ENCODE data around the gene ITIH2. TPM values are rescaled to one million over a fixed set of nuclear protein-coding genes. Genes with fewer than 3 reads are reported as not detected.

Gene ITIH2
- total and polyA plus RNA-seq, 2 of the 8 experiments (the other 6 are each of a cell fraction or from before 2014, with no cell fraction given) = not detected

DNA sequence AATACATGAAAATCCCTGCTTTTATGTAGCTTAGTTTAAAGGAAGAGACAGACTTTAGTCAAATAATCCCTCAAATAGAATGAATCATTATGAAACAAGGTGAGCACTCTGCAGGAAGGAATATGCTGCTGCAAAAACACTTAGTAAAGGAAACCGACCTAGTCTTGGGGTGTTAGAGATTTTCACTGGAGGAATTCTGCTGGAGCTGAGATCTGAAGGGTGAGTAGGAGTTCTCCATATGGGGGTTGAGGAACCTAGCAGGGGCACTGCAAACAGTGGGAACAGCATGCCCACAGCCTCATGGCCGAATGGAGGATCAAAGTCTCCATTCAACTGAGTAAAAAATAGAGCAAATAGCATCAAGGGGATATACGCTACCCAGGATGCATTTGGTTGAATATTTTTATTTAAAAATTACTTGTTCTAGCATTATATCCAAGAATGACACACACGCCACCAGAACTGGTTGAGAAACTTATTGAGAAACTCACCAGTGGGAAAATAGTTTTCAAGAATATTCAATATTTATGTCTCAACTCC is 3.5 kb downstream of the ITIH2 start (continued):
- TF ChIP-seq SP1 (IDR thresholded peaks at IDR 0.05; ENCODE audit: low read depth, low read length) (no peak), CBX8 (IDR thresholded peaks at IDR 0.05; ENCODE audit: borderline replicate concordance, low read depth, low read length) (no peak), RBBP5 (IDR thresholded peaks at IDR 0.05; ENCODE audit: borderline replicate concordance, low read depth, low read length) (no peak), SIX5 (IDR thresholded peaks at IDR 0.05; ENCODE audit: low read depth, low read length) (no peak), POLR2AphosphoS5 (IDR thresholded peaks at IDR 0.05; ENCODE audit: low read depth, low read length) (no peak)

All from H1 (cell line).